GM18861 (cell line): ENCODE results near the gene RPS6KA4.

Source experiments
- ATAC-seq: cut with Tn5 transposase; IDR thresholded peaks from one replicate; pipeline ENCODE4 v1.9.1; 2021; ENCODE audit not compliant: unreplicated experiment

RPS6KA4 gene

DNA sequence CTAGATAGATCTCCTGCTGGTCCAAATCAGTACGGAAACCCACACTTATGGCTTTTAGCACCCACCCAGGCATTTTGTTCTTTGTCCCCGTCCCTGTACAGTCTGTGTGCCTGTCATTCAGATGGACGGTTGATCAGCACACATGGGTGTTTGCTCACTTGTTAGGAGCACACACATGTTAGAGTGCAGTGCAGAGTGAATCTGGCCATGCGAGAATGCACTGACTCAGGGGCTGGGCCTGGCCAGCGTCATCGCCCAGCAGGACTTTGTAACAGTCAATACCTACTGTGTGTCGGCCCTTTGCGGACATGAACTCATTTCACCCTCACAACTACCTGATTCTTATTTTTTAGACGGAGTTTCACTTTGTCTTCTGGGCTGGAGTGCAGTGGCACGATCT lies 3.4 kb downstream of the RPS6KA4 start:
- no peak for ATAC-seq

DNA sequence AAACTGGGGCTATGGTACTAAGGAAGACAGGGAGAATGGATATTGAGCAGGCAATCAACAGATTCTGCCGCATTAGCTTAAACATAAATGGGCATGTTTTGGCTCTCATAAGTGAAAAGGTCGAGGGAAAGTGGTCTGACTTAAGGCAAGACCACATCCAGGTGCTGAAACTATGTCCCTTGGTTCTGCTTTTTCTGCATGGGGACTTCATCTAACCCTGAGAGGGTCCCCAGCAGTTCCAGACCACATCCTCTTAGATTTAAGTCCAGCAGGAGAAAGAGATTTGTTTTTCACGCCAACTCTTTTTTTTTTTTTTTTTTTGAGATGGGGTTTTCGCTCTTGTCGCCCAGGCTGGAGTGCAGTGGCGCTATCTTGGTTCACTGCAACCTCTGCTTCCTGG lies 5.5 kb downstream of the RPS6KA4 start:
- no peak for ATAC-seq

DNA sequence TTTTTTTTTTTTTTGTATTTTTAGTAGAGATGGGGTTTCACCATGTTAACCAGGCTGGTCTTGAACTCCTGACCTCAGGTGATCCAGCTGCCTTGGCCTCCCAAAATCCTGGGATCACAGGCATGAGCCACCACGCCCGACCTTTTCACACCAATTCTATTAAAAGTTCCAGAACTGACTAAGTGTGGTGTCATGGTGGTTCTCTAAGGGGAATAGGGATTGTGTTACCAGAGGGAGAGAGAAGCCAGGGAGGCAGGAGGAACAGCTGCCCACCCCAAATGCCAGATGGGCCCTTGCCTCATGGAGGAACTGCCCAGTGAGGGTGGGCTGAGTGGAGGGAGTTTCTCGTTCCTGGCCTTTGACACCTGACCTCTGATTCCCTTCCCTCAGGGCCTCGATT lies 5.9 kb downstream of the RPS6KA4 start:
- no peak for ATAC-seq

DNA sequence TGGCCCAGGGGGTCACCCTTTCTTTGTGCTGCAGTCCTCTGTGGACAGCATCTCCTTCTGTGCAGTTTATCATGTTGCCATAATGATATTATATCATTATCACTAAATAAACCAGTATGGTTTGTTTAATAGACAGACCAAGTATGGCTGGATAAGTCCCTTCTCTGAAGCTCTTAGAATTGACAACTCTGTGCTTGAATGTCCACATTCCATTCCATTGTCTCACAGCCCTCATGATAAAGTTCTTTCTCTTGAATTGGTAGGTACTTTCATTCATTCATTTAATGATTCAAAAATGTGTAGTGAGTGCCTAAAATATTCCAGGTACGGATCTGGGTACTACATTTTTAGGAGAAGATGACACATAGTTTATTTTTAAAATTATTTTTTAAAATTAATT lies 7.8 kb downstream of the RPS6KA4 start:
- ATAC-seq: no peak

DNA sequence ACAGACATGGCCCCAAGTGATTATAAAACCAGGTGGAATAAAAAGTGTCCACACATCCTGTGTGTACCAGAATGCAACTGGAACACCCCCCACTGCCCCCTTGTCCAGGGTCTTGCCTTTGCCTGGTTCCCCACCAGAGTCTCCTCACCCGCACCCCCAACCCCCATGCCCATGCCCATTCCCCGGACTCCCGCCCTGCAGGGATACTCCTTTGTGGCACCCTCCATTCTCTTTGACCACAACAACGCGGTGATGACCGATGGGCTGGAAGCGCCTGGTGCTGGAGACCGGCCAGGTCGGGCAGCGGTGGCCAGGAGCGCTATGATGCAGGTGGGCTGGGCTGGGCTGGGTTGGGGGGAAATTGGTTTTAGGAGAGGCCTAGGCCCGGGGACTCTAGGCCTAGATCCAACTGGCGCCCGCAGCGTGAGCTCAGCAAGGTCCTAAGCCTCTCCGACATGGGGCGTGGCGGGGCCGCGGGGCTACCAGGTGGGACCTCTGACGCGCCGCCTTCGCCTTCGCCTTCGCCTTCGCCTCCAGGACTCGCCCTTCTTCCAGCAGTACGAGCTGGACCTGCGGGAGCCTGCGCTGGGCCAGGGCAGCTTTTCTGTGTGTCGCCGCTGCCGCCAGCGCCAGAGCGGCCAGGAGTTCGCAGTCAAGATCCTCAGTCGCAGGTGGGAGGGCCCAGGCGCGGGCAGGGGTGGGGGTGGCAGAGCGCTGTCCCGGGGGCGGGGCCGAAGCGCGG lies 9.1 kb downstream of the RPS6KA4 start:
- no peak for ATAC-seq

DNA sequence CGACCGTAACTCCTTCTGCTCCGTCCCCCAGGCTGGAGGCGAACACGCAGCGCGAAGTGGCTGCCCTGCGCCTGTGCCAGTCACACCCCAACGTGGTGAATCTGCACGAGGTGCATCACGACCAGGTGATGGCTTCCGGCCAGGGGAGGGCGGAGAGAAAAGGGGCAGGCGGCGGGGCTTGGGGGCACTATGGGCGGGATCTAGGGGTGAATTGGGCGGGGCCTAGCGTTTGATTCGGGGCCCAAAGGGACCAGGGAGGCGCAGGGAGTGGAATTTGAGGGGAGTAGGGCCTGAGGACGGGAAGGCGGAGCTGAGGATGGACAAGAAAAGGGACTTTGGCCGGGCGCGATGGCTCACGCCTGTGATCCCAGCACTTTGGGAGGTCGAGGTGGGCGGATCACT lies 9.7 kb downstream of the RPS6KA4 start:
- ATAC-seq: no peak

DNA sequence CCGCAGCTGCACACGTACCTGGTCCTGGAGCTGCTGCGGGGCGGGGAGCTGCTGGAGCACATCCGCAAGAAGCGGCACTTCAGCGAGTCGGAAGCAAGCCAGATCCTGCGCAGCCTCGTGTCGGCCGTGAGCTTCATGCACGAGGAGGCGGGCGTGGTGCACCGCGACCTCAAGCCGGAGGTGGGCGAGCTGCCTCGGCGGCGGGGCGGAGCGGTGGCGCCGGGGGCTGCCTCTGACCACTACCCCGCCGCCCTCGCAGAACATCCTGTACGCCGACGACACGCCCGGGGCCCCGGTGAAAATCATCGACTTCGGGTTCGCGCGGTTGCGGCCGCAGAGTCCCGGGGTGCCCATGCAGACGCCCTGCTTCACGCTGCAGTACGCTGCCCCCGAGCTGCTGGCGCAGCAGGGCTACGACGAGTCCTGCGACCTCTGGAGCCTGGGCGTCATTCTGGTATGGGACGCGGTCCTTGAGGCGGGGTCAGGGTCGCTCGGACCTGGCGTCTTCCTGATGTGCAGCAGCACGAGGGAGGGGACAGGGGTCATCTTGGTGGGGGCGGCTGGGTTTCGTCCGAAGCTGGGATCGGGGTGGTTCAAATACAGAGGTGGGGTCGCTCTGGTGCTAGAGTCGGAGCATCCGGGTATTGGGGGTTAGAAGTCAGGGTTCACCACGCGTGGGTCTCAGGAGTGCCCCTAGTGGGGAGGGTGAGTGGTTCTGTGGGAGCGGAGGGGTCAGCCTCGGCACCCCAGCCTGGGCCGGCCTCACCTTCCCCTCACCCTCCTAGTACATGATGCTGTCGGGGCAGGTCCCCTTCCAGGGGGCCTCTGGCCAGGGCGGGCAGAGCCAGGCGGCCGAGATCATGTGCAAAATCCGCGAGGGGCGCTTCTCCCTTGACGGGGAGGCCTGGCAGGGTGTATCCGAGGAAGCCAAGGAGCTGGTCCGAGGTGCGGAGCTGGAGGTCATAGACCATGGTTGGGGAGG lies 10.8 kb downstream of the RPS6KA4 start:
- no peak for ATAC-seq

DNA sequence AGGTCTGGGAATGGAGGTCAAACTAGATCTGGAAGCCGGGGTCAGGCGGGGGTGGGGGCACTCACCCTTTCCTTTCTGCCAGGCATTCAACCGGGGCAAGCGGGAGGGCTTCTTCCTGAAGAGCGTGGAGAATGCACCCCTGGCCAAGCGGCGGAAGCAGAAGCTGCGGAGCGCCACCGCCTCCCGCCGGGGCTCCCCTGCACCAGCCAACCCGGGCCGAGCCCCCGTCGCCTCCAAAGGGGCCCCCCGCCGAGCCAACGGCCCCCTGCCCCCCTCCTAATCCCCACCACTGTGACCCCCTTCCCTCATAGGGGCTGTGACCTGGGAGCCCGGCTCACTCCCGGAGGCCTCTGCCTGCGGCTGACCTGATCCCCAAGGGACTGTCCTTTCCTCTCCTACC lies 12.2 kb downstream of the RPS6KA4 start:
- no peak for ATAC-seq

DNA sequence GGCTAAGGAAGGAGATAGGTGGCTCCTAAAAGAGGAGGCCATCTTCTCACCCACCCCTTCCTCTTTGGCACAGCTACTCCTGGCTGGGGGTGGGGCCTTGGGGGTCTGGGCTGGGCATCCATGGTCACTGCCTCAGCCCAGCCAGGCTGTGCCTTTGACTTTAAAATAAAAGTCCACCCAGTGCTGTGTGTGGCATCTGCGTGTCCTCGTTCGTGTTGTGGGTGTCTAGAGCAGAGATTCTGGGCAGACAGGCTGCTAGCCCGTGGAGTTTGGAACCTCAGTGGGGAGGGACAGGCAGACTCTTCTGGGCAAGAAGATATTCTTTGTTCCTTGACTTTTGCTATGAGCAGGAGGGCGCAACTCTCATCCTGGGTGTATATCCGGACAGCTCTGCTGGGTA lies 13.1 kb downstream of the RPS6KA4 start:
- no peak for ATAC-seq

DNA sequence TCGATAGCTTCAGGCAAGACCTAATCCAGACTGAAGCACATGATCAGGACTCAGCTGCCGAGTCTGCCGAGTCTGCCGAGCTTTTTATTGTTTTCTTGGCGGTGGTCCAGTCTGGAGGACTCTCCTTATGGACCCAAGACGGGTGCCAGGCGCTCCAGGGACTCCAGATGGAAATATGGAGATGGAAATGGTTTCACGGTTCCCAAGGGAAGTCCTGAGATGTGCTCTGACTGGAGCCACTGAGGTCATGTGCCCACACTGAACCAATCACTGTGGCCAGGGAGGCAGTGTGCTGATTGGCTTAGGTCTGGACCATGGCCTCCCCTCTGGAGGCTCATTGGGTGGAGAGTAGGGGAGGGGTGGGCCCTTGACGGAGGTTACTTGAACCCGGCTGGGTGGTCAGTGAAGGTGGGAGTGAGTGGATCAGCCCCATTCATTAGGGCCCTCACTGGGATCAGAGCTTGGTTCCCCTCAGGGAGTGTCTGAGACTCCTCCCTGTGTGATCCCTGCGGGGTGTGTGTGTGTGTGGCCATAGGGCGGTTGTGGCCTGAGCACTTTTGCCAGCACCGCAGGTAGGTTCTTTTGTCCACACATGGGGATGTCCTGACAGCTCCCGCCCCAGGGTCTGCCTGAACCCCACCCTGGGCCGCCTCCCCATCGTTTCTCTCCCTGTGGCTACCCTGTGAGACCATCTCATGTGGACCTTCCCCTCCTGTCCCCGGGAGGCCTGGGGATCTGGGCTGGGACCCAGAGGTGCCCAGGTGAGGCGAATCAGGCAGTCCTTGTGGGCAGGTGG lies 14.0 kb downstream of the RPS6KA4 start:
- ATAC-seq: no peak

DNA sequence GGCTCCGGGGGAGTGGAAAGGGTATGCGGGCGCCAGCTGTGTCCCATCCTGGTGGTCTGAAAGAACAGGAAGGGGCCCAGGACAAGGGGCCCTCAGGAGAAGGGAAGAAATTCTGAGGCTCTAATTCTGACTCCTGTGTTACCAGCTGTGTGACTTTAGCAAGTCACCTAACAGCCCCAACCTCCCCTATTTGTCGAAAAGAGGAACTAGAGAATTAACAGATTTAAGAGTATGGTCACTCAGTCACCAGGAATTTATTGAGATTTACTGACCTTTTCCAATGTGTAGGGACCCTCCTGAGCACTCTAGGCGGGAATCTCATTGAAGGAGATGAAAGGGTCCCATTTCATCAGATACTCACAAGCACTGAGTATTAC lies 14.6 kb downstream of the RPS6KA4 start:
- no peak for ATAC-seq

DNA sequence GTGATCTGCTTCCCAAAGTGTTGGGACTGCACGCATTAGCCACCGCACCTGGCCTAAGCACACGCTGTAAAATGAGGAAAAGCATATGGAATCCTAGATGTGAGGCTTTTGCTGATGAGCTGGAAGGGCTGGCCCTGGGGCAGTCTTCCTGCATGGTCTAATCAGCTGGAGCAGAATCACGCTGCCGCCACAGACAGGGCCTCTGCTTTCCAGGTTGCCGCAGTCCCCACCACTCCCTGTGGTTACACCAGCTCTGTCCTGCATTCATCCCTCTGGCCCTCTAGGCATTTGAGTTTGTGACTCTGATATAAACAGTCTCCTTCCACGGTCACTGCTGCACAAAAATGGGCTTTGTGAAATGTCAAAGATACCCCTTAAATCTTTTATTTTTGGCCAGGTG lies 17.1 kb downstream of the RPS6KA4 start:
- no peak for ATAC-seq

DNA sequence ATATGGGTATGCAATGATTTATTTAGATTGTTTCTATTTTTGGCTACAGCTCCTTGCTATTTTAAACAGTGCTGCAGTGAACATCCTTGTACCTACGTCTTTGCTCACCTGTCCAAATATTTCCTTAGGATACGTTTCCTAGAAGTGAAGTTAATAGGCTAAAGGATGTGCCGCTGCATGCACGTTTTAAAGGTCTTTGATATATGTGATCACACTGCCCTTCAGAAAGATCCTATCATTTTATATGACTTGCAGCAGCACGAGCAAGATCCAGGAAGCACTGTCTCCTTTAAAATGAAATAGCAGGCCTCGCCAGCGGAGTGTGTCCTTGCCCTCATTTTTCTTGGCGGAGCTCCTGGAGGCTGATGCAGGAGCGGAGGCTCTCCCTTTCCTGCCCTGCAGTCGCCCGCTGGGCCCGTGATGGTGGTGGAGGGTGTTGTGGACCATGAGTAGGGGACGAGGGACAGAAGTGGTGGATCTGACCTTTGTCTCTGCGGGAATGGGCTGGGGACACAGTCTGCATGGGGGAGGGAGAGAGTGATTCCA lies 19.4 kb downstream of the RPS6KA4 start:
- no peak for ATAC-seq

DNA sequence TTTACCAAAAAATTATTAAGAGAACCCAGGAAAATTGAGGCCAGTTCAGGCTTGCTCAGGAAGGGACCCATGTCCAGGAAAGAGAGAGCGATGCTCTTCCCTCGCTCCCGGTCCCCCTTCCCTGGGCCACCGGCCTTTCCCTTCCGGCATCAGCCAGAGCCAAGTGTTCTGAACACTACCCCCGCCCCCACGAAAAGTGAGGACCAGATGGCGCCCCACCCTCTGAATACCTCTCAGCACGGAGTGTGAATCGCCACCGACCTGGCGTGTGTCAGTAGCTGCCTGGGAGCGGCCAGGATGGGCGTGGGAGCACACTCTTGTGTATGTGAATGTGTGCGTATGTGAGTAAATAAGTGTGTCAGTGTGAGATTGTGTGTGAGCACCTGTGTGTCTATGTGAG lies 20.2 kb downstream of the RPS6KA4 start:
- no peak for ATAC-seq

DNA sequence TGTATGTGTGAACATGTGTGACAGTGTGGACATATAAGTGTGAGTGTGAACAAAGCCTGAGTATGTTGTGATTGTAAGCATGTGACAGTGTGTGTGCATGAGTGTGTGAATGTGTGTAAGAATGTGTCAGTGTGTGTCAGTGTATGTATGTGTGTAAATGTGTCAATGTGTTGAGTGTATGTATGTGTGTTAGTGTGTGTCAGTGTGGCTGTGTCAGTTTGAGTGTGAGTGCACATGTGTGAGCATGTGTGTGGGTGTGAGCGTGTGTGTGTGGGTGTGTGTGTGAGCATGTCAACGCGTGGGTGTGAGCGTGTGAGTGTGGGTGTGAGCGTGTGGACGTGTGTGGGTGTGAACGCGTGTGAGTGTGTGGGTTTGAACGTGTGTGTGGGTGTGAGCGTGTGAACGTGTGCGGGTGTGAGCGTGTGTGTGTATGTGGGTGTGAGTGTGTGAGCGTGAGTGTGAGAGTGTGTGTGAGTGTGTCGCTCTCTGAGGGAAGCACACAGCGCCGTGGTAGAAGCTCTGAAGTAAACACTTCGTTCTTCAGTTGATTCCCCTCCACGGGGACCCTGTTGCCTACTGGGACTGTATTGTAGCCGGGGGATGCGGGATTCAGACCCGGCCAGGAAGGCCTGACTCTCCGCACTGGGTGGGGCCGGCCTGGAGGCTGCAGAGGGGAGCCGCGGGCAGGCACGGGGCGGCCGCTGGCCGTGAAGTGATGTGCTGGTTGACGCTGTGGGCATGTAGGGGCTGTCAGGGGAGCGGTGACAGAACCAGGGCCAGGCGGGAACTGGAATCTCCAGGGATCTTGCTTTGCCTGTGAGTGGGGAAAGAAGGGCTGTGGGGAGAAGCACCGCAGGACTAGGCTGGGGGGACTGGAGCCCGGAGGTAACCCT lies 21.1 kb downstream of the RPS6KA4 start:
- ATAC-seq: no peak

DNA sequence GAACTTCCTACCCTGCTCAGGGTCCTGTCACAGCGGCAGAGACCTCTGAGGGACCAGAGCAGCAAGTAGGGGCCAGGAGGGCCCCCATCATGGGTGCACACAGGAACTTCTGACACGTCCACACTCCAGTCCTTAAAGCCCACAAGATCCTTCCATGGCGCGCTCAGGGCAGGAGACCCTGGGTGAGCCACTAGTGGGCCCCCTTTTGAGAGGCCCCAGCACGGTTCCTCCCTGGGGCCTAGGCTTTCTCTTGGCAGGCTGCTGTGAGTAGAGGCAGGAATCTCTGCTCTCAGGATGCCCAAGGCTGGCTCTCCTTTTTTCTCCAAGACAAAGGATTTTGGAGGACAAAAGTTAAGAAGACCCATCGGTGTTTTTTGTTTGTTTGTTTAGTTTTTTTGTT lies 22.4 kb downstream of the RPS6KA4 start:
- ATAC-seq: no peak

DNA sequence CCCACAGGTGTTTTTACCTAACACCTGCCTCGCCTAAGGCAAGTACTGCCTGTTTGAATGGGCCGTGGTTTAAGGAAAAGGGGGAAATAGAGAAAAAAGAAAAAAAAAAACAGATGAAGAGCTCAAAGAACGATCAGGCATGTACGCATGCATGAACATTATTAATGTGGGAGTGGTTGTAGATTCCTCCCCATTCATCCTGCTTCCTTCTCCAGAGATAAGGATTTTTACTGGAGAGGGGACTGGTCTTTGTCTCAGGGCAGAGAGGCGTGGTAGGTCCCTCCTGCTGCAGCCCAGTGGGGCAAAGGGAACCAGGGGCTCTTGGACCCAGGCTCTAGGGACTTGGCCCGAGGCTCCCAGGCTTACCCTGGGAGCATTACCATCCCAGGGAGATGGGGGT lies 23.1 kb downstream of the RPS6KA4 start:
- ATAC-seq: no peak

DNA sequence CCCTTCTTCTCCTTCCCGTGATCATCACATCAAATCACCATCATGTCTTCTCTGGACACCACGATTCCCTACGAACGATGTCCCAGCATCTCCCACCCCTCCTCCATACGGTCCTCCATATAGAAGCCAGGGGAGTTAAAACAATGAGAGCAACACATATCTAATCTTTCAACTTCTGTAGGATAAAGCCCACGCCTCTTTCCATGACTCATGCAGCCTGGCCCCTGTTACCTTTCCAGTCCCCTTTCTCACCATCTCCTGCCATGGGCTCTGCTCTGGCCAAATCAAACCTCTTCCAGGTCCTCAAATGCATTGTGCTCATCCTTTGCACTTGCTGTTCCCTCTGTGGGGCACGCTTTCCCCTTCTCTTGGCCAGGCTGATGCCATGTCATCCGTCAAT lies 23.6 kb downstream of the RPS6KA4 start:
- ATAC-seq: no peak

DNA sequence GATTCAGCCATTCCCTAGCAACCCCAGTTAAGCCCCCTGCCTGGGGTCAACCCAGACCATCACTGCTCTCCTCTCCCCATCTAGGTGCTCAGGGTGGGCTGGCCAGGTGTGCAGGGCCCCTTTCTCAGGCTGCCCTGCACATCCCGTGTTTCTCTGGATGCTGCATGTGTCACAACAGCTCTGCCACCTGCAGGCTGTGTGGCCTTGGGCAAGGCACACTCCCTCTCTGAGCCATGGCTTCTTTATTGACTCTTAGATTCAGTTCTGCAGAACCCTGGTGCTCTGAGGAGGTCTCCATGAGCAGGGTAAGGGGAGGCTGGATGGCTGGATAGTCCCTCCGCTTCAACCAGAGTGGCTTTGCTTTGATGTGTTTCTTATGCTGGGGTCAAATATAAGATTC lies 24.6 kb downstream of the RPS6KA4 start:
- ATAC-seq: no peak

DNA sequence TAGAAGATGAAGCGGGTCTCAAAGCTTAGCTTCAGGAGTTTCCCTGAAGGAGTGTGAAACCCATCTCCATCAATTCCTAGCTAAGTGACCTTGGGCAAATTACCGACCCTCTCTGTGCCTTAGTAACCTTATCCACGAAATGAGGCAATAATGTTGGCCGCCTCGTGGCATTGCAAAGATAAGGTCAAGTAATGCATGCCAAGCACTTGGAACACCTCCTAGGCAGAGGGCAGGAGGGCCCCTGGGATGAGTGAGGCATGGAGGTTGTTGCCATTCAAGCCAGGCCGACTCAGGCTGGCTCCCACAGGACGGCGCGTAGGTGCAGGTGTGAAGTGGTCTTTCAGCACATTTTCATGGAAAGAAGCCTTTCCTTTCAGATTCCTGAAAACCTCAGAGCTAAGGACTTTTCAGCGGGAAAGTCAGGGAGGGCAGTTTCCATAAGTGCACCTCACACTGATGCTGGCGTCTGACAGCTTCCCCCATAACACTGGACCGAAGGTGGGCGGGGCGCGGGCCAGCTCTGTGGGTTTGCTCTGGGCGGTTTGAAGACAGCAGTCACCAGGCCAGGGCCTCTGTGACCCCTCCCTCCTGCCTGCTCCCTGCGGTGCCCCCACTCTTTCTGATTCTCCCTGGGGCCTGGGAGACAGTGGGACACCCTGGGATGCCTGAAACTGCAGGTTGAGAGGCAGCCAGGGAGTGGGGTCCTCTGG lies 25.2 kb downstream of the RPS6KA4 start:
- no peak for ATAC-seq
